ENCODE results near the gene SPI1.

SPI1 gene

DNA sequence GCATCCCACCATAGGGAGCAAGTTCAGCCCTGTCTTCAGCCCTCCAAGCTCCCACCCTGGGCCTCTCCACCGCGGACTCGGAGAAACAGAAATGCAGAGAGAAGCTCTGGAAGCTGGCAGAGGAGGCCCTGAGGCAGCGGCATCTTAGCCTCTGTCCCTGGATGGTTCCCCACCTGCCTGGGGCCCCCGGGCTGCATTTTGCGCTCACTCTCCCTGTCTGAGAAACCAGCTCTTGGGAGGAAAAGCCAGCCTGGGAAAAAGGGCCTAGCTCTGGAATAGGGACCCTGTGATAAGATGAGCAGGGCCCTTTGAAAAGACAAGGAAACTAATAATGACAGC lies 12.0 kb upstream of the SPI1 start:
- TF ChIP-seq POLR2AphosphoS5 (IDR thresholded peaks at IDR 0.05; ENCODE audit: low read depth, low read length) (no peak), FOXP2 (optimal IDR thresholded peaks at IDR 0.05; ENCODE audit: borderline replicate concordance, extremely low read depth, extremely low read length, insufficient read depth) (no peak), REST (IDR thresholded peaks at IDR 0.05; ENCODE audit: insufficient read depth in 1 of 2, low read depth in 2 of 2, low read length in 2 of 2) (no peak), TAF1 (IDR thresholded peaks at IDR 0.05; ENCODE audit: borderline replicate concordance, insufficient read depth, low read length) (no peak), SIN3A (IDR thresholded peaks at IDR 0.05; ENCODE audit: borderline replicate concordance, insufficient read depth, low read length) (no peak)

GRCh38 chr11:47389577-47390421 lies 11.5 kb upstream of the SPI1 start:
- TF ChIP-seq FOXP2 (optimal IDR thresholded peaks at IDR 0.05; ENCODE audit: borderline replicate concordance, extremely low read depth, extremely low read length, insufficient read depth) (no peak), TAF1 (IDR thresholded peaks at IDR 0.05; ENCODE audit: borderline replicate concordance, insufficient read depth, low read length) (no peak), POLR2AphosphoS5 (IDR thresholded peaks at IDR 0.05; ENCODE audit: low read depth, low read length) (no peak)

GRCh38 chr11:47388697-47389576 lies 10.6 kb upstream of the SPI1 start:
- TF ChIP-seq SIN3A (IDR thresholded peaks at IDR 0.05; ENCODE audit: borderline replicate concordance, insufficient read depth, low read length) (no peak), REST (IDR thresholded peaks at IDR 0.05; ENCODE audit: insufficient read depth in 1 of 2, low read depth in 2 of 2, low read length in 2 of 2) (no peak), FOXP2 (optimal IDR thresholded peaks at IDR 0.05; ENCODE audit: borderline replicate concordance, extremely low read depth, extremely low read length, insufficient read depth) (no peak), POLR2AphosphoS5 (IDR thresholded peaks at IDR 0.05; ENCODE audit: low read depth, low read length) (no peak), TAF1 (IDR thresholded peaks at IDR 0.05; ENCODE audit: borderline replicate concordance, insufficient read depth, low read length) (no peak)

DNA sequence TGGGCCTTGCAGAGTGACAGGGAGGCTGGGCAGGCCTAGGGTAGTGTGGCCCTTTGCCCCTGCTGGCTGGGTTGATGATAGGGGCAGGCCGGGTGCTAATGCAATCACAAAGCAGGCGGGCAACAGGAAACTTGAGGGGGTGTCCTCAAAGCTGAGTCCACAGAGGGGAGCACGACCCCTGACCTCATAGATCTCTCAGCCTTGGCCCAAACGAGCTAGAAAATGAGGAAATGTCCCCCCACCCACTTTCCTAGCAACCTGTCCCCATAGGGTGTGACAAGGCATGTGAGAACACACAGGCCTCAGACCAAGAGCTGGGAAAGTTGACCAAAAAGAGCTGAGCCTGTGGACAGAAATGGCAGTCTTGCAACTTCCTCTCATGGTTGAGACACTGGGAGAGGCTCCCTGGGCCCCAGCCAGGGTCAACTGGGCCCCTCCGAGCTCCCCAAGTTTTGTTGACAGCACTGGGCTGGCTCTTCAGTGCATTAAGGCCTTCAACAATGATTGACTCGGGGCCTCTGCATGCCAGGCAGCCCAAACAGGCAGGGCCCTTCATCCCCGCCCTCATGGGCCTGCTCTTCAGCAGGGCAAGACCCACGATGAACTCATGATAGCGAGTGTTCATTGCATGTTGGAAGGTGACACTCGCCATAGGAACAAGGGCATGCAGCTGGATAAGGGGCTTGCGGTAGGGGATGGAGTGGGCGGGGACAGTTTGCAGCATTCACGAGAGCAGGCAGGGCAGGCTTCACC lies 9.8 kb upstream of the SPI1 start:
- TF ChIP-seq POLR2AphosphoS5 (IDR thresholded peaks at IDR 0.05; ENCODE audit: low read depth, low read length) = no peak
- TF ChIP-seq SIN3A (IDR thresholded peaks at IDR 0.05; ENCODE audit: borderline replicate concordance, insufficient read depth, low read length) = no peak
- TF ChIP-seq TAF1 (IDR thresholded peaks at IDR 0.05; ENCODE audit: borderline replicate concordance, insufficient read depth, low read length) = no peak
- TF ChIP-seq FOXP2 (optimal IDR thresholded peaks at IDR 0.05; ENCODE audit: borderline replicate concordance, extremely low read depth, extremely low read length, insufficient read depth) = no peak
- TF ChIP-seq REST (IDR thresholded peaks at IDR 0.05; ENCODE audit: insufficient read depth in 1 of 2, low read depth in 2 of 2, low read length in 2 of 2) = no peak

- TF ChIP-seq SIN3A (IDR thresholded peaks at IDR 0.05; ENCODE audit: borderline replicate concordance, insufficient read depth, low read length) (no peak), REST (IDR thresholded peaks at IDR 0.05; ENCODE audit: insufficient read depth in 1 of 2, low read depth in 2 of 2, low read length in 2 of 2) (no peak), POLR2AphosphoS5 (IDR thresholded peaks at IDR 0.05; ENCODE audit: low read depth, low read length) (no peak), FOXP2 (optimal IDR thresholded peaks at IDR 0.05; ENCODE audit: borderline replicate concordance, extremely low read depth, extremely low read length, insufficient read depth) (no peak), TAF1 (IDR thresholded peaks at IDR 0.05; ENCODE audit: borderline replicate concordance, insufficient read depth, low read length) (no peak)
Measured at GRCh38 chr11:47384498-47384897, 6.2 kb upstream of the SPI1 start.
